HEK293T (cell line): Measurements from ENCODE around the gene RNF20.

Experiments used
- BHLHE40 ChIP-seq: fragments of 450-650 bp; IDR thresholded peaks from 2 replicates; pipeline ENCODE4 v1.6.1; 2016; ENCODE audit warnings: mild to moderate bottlenecking, moderate library complexity, borderline replicate concordance
- CTBP1 ChIP-seq: fragments of 450-650 bp; IDR thresholded peaks from 2 replicates; pipeline ENCODE4 v1.6.1; 2016; ENCODE audit warnings: borderline replicate concordance
- FOXA1 ChIP-seq: fragments of 450-650 bp; IDR thresholded peaks from 2 replicates; pipeline ENCODE4 v1.6.1; 2016; ENCODE audit warnings: mild to moderate bottlenecking
- L3MBTL2 ChIP-seq: fragments of 450-650 bp; conservative IDR thresholded peaks from 2 replicates; pipeline ENCODE4 v1.6.1; 2016; ENCODE audit warnings: mild to moderate bottlenecking
- NFRKB ChIP-seq: fragments of 450-650 bp; IDR thresholded peaks from 2 replicates; pipeline ENCODE4 v1.6.1; 2016; ENCODE audit warnings: mild to moderate bottlenecking, moderate library complexity
- SP1 ChIP-seq: fragments of 450-650 bp; IDR thresholded peaks from 2 replicates; pipeline ENCODE4 v1.6.1; 2017
- TARDBP ChIP-seq: fragments of 450-650 bp; IDR thresholded peaks from 2 replicates; pipeline ENCODE4 v1.6.1; 2016
- ZNF384 ChIP-seq: fragments of 450-650 bp; IDR thresholded peaks from 2 replicates; pipeline ENCODE4 v1.6.1; 2016

DNA sequence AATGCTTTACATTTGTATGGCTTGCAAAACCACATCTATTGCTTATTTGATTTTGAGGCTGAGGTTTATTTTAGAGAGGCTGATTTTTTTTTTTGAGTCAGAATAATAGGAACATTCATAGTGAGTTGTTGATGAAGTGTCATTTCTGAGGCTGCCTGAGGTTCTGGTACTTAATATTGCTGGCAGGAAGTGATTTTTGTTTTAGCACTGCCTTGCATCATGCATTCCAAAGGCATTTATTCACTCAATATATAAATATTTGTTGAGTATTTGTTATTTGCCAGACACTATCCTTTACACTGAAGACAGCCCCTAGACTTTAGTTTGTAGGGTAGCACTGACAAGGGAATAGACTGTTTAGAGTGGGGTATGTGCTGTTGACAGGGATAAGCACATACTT is 2.7 kb downstream of the RNF20 start:
- TF ChIP-seq BHLHE40 (no peak), ZNF384 (no peak), CTBP1 (no peak), FOXA1 (no peak), NFRKB (no peak), TARDBP (no peak), SP1 (no peak), L3MBTL2 (no peak)
